Effector CD4-positive, alpha-beta T cell (primary cell): Measurements from ENCODE around the gene TJP1. TPM values are rescaled to one million over a fixed set of nuclear protein-coding genes. Genes with fewer than 3 reads are reported as not detected.

Experiments
- DNase-seq: peaks from one replicate; pipeline ENCODE4 v3.0.0-alpha.2; 2020
- total RNA-seq: gene quantifications from one replicate; lab custom pipeline; 2026; lab: John Stamatoyannopoulos, UW

Gene TJP1
- not detected for total RNA-seq

GRCh38 chr15:29822100-29822683, at the start of gene TJP1:
TJP1 (minus strand) TSS chr15:29822468; CDS start chr15:29822028, 440 bp downstream.
- DNase-seq = no peak

GRCh38 chr15:29871401-29871800, 49.1 kb upstream of the TJP1 start:
- DNase-seq = no peak

GRCh38 chr15:29870495-29871151, 48.4 kb upstream of the TJP1 start:
- no peak for DNase-seq

GRCh38 chr15:29867241-29868000, 45.2 kb upstream of the TJP1 start:
- DNase-seq = no peak

GRCh38 chr15:29866337-29866736, 44.1 kb upstream of the TJP1 start:
- DNase-seq = no peak

GRCh38 chr15:29864501-29864900, 42.2 kb upstream of the TJP1 start:
- DNase-seq = no peak

- no peak for DNase-seq
Observed at GRCh38 chr15:29863438-29863837, 41.2 kb upstream of the TJP1 start.

GRCh38 chr15:29862271-29862670, 40.0 kb upstream of the TJP1 start:
- DNase-seq = no peak

GRCh38 chr15:29860872-29861271, 38.6 kb upstream of the TJP1 start:
- DNase-seq = no peak

- DNase-seq = no peak
Observed at GRCh38 chr15:29859973-29860715, 37.9 kb upstream of the TJP1 start.

- no peak for DNase-seq
Observed at GRCh38 chr15:29859293-29859692, 37.0 kb upstream of the TJP1 start.

GRCh38 chr15:29857221-29857789, 35.0 kb upstream of the TJP1 start:
- no peak for DNase-seq

GRCh38 chr15:29854413-29854812, 32.1 kb upstream of the TJP1 start:
- no peak for DNase-seq

GRCh38 chr15:29853211-29853987, 31.1 kb upstream of the TJP1 start:
- DNase-seq = no peak

- no peak for DNase-seq
Observed at GRCh38 chr15:29852201-29852600, 29.9 kb upstream of the TJP1 start.

GRCh38 chr15:29849716-29850115, 27.4 kb upstream of the TJP1 start:
- no peak for DNase-seq

- no peak for DNase-seq
Observed at GRCh38 chr15:29849218-29849617, 26.9 kb upstream of the TJP1 start.

GRCh38 chr15:29844290-29844903, 22.1 kb upstream of the TJP1 start:
- no peak for DNase-seq

GRCh38 chr15:29842290-29842689, 20.0 kb upstream of the TJP1 start:
- DNase-seq = no peak

GRCh38 chr15:29840926-29841325, 18.7 kb upstream of the TJP1 start:
- DNase-seq = no peak

GRCh38 chr15:29840054-29840453, 17.8 kb upstream of the TJP1 start:
- no peak for DNase-seq
